ENCODE data around the gene OPN5.
"Not testable (repeated sequence)": the region's sequence is repeated elsewhere in the genome, so short reads cannot be mapped to it uniquely, and the experiment has no call there.

OPN5 gene

GRCh38 chr6:47781732-47782131 lies at the start of gene OPN5:
Gene OPN5 (plus strand): TSS chr6:47782032. CDS start chr6:47782067, 35 bp downstream.
- no peak for DNase-seq (ENCODE audit: low read depth)
- no peak within 1 kb of the TSS for H3K4me3 ChIP-seq (ENCODE audit: low read depth, low read length)

- no peak overlapping the region for H3K4me3 ChIP-seq (ENCODE audit: low read depth, low read length)
- DNase-seq (ENCODE audit: low read depth) = no peak
Observed at GRCh38 chr6:47733879-47734558, 47.8 kb upstream of the OPN5 start.

- DNase-seq (ENCODE audit: low read depth) = no peak
Observed at GRCh38 chr6:47734831-47735481, 46.9 kb upstream of the OPN5 start.

GRCh38 chr6:47736083-47736700 lies 45.6 kb upstream of the OPN5 start:
- DNase-seq (ENCODE audit: low read depth) = no peak

More at GRCh38 chr6:47734831-47735481, 46.9 kb upstream of the OPN5 start:
- no peak overlapping the region for H3K4me3 ChIP-seq (ENCODE audit: low read depth, low read length)

GRCh38 chr6:47737406-47737805 lies 44.4 kb upstream of the OPN5 start:
- no peak overlapping the region for H3K4me3 ChIP-seq (ENCODE audit: low read depth, low read length)
- DNase-seq (ENCODE audit: low read depth) = no peak

More at GRCh38 chr6:47736083-47736700, 45.6 kb upstream of the OPN5 start:
- H3K4me3 ChIP-seq (ENCODE audit: low read depth, low read length) = no peak overlapping the region

GRCh38 chr6:47740714-47741113 lies 41.1 kb upstream of the OPN5 start:
- DNase-seq (ENCODE audit: low read depth) = no peak
- no peak overlapping the region for H3K4me3 ChIP-seq (ENCODE audit: low read depth, low read length)

- H3K4me3 ChIP-seq (ENCODE audit: low read depth, low read length) = no peak overlapping the region
- no peak for DNase-seq (ENCODE audit: low read depth)
Observed at GRCh38 chr6:47741807-47742206, 40.0 kb upstream of the OPN5 start.

- no peak overlapping the region for H3K4me3 ChIP-seq (ENCODE audit: low read depth, low read length)
- DNase-seq (ENCODE audit: low read depth) = peak; percentile 24
Observed at GRCh38 chr6:47743744-47744143, 38.1 kb upstream of the OPN5 start.

GRCh38 chr6:47745269-47745668 lies 36.6 kb upstream of the OPN5 start:
- not testable (repeated sequence) for DNase-seq (ENCODE audit: low read depth); H3K4me3 ChIP-seq (ENCODE audit: low read depth, low read length)

GRCh38 chr6:47749757-47750156 lies 32.1 kb upstream of the OPN5 start:
- H3K4me3 ChIP-seq (ENCODE audit: low read depth, low read length) = no peak overlapping the region
- DNase-seq (ENCODE audit: low read depth) = no peak

- H3K4me3 ChIP-seq (ENCODE audit: low read depth, low read length) = no peak overlapping the region
- DNase-seq (ENCODE audit: low read depth) = no peak
Observed at GRCh38 chr6:47752801-47753200, 29.0 kb upstream of the OPN5 start.

- no peak overlapping the region for H3K4me3 ChIP-seq (ENCODE audit: low read depth, low read length)
- no peak for DNase-seq (ENCODE audit: low read depth)
Observed at GRCh38 chr6:47759364-47759763, 22.5 kb upstream of the OPN5 start.

- H3K4me3 ChIP-seq (ENCODE audit: low read depth, low read length) = no peak overlapping the region
- no peak for DNase-seq (ENCODE audit: low read depth)
Observed at GRCh38 chr6:47762502-47762901, 19.3 kb upstream of the OPN5 start.

GRCh38 chr6:47766445-47766844 lies 15.4 kb upstream of the OPN5 start:
- no peak for DNase-seq (ENCODE audit: low read depth)
- H3K4me3 ChIP-seq (ENCODE audit: low read depth, low read length) = no peak overlapping the region

- no peak overlapping the region for H3K4me3 ChIP-seq (ENCODE audit: low read depth, low read length)
Observed at GRCh38 chr6:47767102-47767501, 14.7 kb upstream of the OPN5 start.

GRCh38 chr6:47769982-47770381 lies 11.8 kb upstream of the OPN5 start:
- DNase-seq (ENCODE audit: low read depth) = no peak
- no peak overlapping the region for H3K4me3 ChIP-seq (ENCODE audit: low read depth, low read length)

More at GRCh38 chr6:47767102-47767501, 14.7 kb upstream of the OPN5 start:
- DNase-seq (ENCODE audit: low read depth) = no peak

- no peak for DNase-seq (ENCODE audit: low read depth)
Observed at GRCh38 chr6:47772359-47772758, 9.5 kb upstream of the OPN5 start.

GRCh38 chr6:47773005-47773404 lies 8.8 kb upstream of the OPN5 start:
- DNase-seq (ENCODE audit: low read depth) = no peak
- H3K4me3 ChIP-seq (ENCODE audit: low read depth, low read length) = no peak overlapping the region

More at GRCh38 chr6:47772359-47772758, 9.5 kb upstream of the OPN5 start:
- H3K4me3 ChIP-seq (ENCODE audit: low read depth, low read length) = no peak overlapping the region

- DNase-seq (ENCODE audit: low read depth) = peak; percentile 25
- no peak overlapping the region for H3K4me3 ChIP-seq (ENCODE audit: low read depth, low read length)
Observed at GRCh38 chr6:47780510-47781356, 1.1 kb upstream of the OPN5 start.

GRCh38 chr6:47785182-47785581 lies 3.4 kb downstream of the OPN5 start:
- no peak for DNase-seq (ENCODE audit: low read depth)
- H3K4me3 ChIP-seq (ENCODE audit: low read depth, low read length) = no peak overlapping the region
